PC-9 (cell line): Measurements from ENCODE around the gene CLIC2.
"Not testable (repeated sequence)": the region's sequence is repeated elsewhere in the genome, so short reads cannot be mapped to it uniquely, and the experiment has no call there.

Experiments
- EZH2 ChIP-seq: fragments of 200-600 bp; sonication (generic); IDR thresholded peaks from 2 replicates; pipeline ENCODE4 v1.8.0; 2017; ENCODE audit warnings: antibody characterized with exemption, low read depth
- TF ChIP-seq, protein P1 (sequence below): fragments of 200-600 bp; sonication (generic); conservative IDR thresholded peaks from 2 replicates; pipeline ENCODE4 v1.6.1; 2017; ENCODE audit warnings: mixed run types, antibody characterized with exemption, mild to moderate bottlenecking, moderate library complexity

- TF ChIP-seq, protein P1, sequence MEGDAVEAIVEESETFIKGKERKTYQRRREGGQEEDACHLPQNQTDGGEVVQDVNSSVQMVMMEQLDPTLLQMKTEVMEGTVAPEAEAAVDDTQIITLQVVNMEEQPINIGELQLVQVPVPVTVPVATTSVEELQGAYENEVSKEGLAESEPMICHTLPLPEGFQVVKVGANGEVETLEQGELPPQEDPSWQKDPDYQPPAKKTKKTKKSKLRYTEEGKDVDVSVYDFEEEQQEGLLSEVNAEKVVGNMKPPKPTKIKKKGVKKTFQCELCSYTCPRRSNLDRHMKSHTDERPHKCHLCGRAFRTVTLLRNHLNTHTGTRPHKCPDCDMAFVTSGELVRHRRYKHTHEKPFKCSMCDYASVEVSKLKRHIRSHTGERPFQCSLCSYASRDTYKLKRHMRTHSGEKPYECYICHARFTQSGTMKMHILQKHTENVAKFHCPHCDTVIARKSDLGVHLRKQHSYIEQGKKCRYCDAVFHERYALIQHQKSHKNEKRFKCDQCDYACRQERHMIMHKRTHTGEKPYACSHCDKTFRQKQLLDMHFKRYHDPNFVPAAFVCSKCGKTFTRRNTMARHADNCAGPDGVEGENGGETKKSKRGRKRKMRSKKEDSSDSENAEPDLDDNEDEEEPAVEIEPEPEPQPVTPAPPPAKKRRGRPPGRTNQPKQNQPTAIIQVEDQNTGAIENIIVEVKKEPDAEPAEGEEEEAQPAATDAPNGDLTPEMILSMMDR = not testable (repeated sequence)
- not testable (repeated sequence) for TF ChIP-seq EZH2
Observed at GRCh38 chrX:155267995-155268394, 66.4 kb downstream of the CLIC2 start.
